NCI-H2171 (cell line): Measurements from ENCODE around the gene SEC61A2.

Experiments used
- DNase-seq: peaks from one replicate; lab custom pipeline; 2025; lab: John Stamatoyannopoulos, UW

Gene SEC61A2

DNA sequence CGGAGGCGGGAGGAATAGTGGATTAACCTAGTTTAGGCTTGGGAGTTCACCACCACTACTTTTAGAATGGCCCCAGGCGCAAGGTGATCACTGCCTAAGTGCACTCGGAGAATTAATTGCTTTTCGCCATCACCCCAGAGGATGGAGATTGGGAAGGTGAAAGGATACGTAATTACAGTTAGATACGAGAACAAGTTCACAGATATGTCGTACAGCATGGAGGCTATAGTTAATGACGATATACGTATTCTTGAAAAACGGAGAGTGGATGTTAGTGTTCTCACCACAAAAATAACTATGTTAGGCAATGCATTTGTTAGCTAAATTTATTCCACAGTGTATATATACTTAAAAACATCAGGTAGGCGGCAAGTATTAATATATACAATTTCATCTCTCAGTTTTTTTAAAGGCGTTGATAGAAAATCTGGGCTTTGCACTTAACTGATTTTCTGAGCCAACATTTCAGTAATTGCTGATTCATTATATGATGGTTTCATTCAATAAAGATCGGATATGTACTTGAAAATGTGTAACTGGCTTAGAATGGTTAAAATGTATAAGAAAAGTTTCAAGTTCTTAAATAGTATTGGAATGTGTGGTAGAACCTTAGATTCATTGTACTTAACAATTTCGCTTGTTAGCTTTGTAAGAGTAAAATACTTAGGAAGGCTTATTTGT is 67.2 kb downstream of the SEC61A2 start:
- DNase-seq: no peak

- DNase-seq: no peak
Measured at GRCh38 chr10:12198156-12198555, 68.7 kb downstream of the SEC61A2 start.

GRCh38 chr10:12200850-12201249 is 71.4 kb downstream of the SEC61A2 start:
- no peak for DNase-seq

DNA sequence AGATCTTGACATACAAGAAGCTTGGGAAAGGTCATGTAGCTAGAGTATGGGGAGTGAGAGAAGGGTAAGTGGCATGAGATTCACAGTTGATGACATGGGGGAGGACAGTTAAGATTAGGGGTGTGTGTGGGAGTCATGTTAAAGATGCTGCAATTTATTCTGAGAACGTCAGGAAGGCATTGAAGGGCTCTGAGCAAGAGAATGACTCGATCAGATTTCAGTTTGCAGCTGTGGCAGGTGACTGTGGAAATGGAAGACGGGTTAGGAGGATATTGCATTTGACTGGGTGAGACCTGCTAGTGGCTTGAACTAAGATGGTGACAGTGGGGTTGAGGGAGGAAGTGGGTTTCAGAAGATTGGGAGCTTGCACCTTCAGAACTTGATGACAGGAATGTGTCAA is 72.1 kb downstream of the SEC61A2 start:
- DNase-seq: no peak

DNA sequence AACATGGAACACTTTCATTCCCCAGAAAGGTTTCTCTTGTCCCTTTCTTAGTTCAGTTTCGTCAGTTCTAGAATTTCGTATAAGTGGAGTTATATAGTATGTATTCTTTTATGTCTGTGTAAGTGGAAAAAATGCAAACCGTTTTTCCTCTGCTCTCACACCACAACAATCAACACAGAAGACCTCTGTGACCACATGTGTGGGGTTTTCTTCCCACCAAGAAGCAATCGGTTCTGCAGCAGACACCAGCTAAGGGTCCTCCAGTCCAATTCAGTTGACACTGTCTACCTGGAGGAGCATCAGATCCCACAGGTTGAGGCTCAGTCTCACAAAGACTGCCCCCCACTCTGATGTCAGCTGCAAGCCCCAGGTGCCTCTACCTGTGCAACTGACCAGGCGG is 72.7 kb downstream of the SEC61A2 start:
- no peak for DNase-seq

DNA sequence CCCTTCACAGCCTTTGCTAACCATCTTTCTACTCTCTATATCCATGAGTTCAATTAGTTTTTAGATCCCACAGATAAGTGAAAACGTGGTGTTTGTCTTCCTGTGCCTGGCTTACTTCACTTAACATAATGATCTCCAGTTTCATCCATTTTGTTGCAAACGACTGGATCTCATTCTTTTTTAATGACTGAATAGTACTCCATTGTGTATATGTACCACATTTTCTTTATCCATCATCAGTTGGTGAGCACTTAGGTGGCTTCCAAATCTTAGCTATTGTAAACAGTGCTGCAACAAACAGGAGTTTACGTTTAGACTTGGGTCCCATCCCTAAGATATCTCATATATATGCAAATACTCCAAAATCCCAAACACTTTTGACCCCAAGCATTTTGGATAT is 75.6 kb downstream of the SEC61A2 start:
- no peak for DNase-seq

- no peak for DNase-seq
Measured at GRCh38 chr10:12207114-12207513, 77.6 kb downstream of the SEC61A2 start.

DNA sequence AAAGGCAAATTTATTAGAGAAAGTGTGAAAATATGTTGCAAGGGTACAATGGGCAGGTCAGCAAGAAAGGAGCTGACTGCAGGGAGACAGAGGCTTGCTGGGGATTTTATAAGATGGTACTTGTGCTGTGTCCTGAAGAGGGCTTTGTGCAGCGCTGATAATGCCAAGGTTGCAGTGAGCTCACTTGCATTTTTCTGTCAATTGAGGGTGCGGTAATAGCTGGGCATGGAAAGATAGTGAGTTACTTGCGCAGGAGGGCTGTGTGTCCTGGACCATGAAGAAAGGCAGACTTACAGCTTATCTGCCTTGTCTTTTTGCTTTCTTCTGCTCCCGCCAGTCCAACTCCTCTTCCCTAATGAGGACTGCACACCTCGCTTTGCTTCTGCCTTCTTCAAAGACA is 79.0 kb downstream of the SEC61A2 start:
- no peak for DNase-seq

DNA sequence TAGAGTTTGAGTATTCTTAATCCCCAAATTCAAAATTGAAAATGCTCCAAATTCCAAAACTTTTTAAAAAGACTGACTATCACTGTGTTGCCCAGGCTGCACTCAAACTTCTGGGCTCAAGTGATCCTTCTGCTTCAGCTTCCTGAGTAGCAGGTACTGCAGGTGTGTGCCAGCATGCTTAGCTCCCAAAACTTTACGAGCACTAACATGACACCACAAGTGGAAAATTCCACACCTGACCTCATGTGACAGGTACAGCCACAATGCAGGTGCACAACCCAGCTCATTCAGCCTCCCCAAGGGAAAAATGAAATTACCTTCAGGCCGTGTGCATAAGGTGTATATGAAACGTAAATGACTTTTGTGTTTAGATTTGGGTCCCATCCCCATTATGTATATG is 83.0 kb downstream of the SEC61A2 start:
- no peak for DNase-seq

DNA sequence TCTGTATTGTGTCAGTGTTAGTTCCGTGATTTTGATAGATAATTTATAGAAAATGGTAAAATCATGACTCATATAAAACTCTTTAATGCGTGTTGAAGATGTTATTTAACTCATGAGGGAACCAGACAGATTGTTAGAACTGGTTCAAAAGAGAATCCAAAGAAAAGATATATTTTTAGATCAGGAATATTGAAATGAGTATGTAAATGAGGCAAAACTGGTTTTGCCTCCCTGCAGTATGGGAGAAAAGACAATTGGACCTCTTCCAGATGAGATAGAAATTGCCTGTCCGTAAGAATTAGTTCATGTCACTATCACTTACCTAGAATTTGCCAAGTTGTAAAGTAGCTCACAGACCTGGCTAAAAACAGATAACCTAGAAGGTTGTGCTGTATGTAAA is 84.1 kb downstream of the SEC61A2 start:
- DNase-seq: no peak

DNA sequence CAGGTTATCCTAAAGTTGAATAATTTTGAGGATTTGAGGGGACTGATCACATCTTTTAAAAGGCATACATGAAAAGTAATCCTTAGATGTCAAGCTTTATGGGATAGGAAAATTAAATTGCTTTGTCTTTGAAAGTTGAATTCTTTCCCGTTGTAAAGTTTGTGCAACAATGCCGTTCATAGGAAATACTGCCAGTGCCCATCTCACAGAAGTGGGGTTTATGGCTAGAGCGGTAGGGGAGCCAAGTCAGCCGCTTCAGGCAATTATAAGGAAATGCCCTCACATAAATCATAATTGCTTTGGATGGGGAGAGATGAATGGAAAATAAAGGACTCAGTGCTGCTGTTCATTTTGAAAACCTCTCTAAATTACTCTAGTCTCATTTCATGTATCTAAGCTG is 84.6 kb downstream of the SEC61A2 start:
- no peak for DNase-seq

DNA sequence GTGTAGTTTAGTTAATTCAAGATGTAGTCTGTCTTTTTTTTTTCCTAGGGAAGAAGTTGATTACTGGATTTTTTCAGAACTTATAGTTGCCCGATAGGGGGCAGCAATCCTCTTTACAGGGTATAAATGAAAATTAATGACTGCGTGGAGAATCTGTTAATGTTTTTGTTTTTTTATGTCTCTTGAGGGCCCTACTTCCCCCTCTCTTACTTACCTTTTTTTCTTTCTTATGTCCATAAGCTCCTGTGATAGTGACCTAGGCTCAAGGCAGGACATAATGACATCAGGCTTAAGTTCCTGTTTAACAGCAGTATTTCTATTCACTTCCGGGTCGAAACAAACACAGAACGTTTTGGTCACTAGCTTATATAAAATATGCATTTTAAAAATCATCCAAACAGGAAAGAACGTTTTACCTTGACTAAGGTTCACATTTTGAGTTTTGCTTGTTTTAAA is 85.3 kb downstream of the SEC61A2 start:
- peak; percentile 51 for DNase-seq
